Transverse colon (tissue), 3 donors: ENCODE measurements around the gene OR51T1.

Experiments used
- CTCF ChIP-seq, 5 experiments: fragments of 200-600 bp in 3 of 5; fragments of 450-650 bp in 2 of 5; sonication (generic) in 3 of 5; IDR thresholded peaks; 1 replicate in 2 of 5; 2 replicates in 3 of 5; pipeline ENCODE4 v1.5.1; 2016 to 2017; ENCODE audit warnings: antibody characterized with exemption in 5 of 5, inconsistent platforms in 3 of 5, mild to moderate bottlenecking in 2 of 5, moderate library complexity in 1 of 5
- POLR2A ChIP-seq: fragments of 450-650 bp; IDR thresholded peaks from one replicate; pipeline ENCODE4 v1.6.1; 2016; ENCODE audit warnings: antibody characterized with exemption, mild to moderate bottlenecking, moderate library complexity

DNA sequence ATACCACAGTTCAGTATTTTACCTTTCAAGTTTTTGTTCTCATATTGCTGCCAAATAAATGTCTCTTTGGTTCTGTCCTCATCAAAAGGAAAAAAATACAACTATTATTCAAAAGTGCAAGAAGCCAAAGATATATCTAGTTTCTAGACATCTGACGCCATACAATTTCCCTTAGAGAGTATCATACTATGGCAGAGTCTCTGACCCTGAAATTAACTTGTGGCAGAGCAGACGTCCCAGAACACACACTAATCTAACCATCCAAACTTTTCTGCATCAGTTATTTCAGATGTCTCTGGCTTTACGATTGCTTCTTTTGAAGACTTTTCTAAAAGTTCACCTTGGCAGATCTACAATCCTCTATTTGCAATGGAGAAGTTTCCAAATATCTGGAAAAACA, 2.7 kb downstream of the OR51T1 start:
- no peak for TF ChIP-seq CTCF (IDR thresholded peaks at IDR 0.05)
- TF ChIP-seq POLR2A = no peak
